Neural progenitor cell (in vitro differentiated cells): Measurements from ENCODE around the gene ZBTB7A.

Source experiments
- CTCF ChIP-seq: fragments of 200-600 bp; sonication (generic); IDR thresholded peaks from 2 replicates; pipeline ENCODE4 v1.5.1; 2017; ENCODE audit warnings: antibody characterized with exemption, mild to moderate bottlenecking
- EZH2 ChIP-seq: fragments of 200-600 bp; sonication (generic); IDR thresholded peaks from 2 replicates; pipeline ENCODE4 v1.6.1; 2017; ENCODE audit warnings: antibody characterized with exemption, mild to moderate bottlenecking, moderate library complexity

- TF ChIP-seq EZH2 (no peak), CTCF (no peak)
These were observed 21.3 kb upstream of the ZBTB7A start for GRCh38 chr19:4087787-4088679.
